SK-N-DZ (cell line): Measurements from ENCODE around the gene THBD.
"Not testable (repeated sequence)": the region's sequence is repeated elsewhere in the genome, so short reads cannot be mapped to it uniquely, and the experiment has no call there.

Source experiments
- DNase-seq: peaks from one replicate; pipeline ENCODE4 v3.0.0-alpha.2; 2015; ENCODE audit warnings: low spot score

The THBD gene

GRCh38 chr20:23036371-23036770, 13.1 kb downstream of the THBD start:
- no peak for DNase-seq

- no peak for DNase-seq
Observed at GRCh38 chr20:23035731-23036130, 13.7 kb downstream of the THBD start.

GRCh38 chr20:23034721-23035671, 14.5 kb downstream of the THBD start, which contains the start of gene SSTR4:
TSS of gene SSTR4 (plus strand) at chr20:23035312. CDS start at chr20:23035484, 172 bp downstream.
- no peak for DNase-seq

- DNase-seq, result no peak
Observed at GRCh38 chr20:23033918-23034317, 15.6 kb downstream of the THBD start.

GRCh38 chr20:23032750-23033078, 16.8 kb downstream of the THBD start:
- DNase-seq, result no peak

GRCh38 chr20:23032056-23032749, 17.3 kb downstream of the THBD start:
- no peak for DNase-seq

GRCh38 chr20:23031346-23031745, 18.1 kb downstream of the THBD start:
- no peak for DNase-seq

GRCh38 chr20:23029324-23029723, 20.1 kb downstream of the THBD start:
- no peak for DNase-seq

- no peak for DNase-seq
Observed at GRCh38 chr20:23028392-23028791, 21.1 kb downstream of the THBD start.

- no peak for DNase-seq
Observed at GRCh38 chr20:23027721-23028120, 21.8 kb downstream of the THBD start.

- DNase-seq, result not testable (repeated sequence)
Observed at GRCh38 chr20:23025503-23025902, 24.0 kb downstream of the THBD start.

- no peak for DNase-seq
Observed at GRCh38 chr20:23024701-23025100, 24.8 kb downstream of the THBD start.

- DNase-seq, result no peak
Observed at GRCh38 chr20:23023621-23024177, 25.8 kb downstream of the THBD start.

GRCh38 chr20:23022849-23023248, 26.6 kb downstream of the THBD start:
- no peak for DNase-seq

GRCh38 chr20:23021951-23022350, 27.5 kb downstream of the THBD start:
- no peak for DNase-seq

- DNase-seq, result no peak
Observed at GRCh38 chr20:23021541-23021940, 27.9 kb downstream of the THBD start.

- DNase-seq, result no peak
Observed at GRCh38 chr20:23020230-23021018, 29.0 kb downstream of the THBD start.

GRCh38 chr20:23019403-23019802, 30.1 kb downstream of the THBD start:
- no peak for DNase-seq

- no peak for DNase-seq
Observed at GRCh38 chr20:23018941-23019340, 30.5 kb downstream of the THBD start.

GRCh38 chr20:23018432-23018831, 31.0 kb downstream of the THBD start:
- no peak for DNase-seq

GRCh38 chr20:23017516-23017915, 32.0 kb downstream of the THBD start:
- no peak for DNase-seq

GRCh38 chr20:23013429-23013828, 36.0 kb downstream of the THBD start:
- no peak for DNase-seq
